ENCODE data around the gene LAMA3.

LAMA3 gene

DNA sequence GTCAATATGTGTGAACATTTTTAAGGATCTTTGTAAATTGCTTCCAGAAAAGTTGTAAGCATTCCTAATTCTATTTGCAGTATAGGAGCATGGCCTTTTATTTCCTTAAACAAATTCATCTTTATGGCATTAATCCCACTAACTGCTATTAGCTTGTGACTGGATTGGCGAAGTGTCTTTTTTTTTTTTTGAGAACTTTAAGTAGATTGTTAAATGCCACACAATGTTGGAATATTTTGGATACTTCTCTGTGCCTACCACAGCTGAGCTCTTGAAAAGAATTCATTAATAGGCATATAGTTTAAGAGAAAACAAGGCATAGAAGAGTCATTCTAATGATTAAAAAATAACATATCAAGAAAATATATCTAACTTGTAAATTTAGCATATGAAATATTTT is 129.7 kb downstream of the LAMA3 start:
- no peaks in the 10 kb centered on the region for H3K9me3 Mint-ChIP-seq
- no peak overlapping the region for H3K27ac Mint-ChIP-seq
- TF ChIP-seq, protein P1, sequence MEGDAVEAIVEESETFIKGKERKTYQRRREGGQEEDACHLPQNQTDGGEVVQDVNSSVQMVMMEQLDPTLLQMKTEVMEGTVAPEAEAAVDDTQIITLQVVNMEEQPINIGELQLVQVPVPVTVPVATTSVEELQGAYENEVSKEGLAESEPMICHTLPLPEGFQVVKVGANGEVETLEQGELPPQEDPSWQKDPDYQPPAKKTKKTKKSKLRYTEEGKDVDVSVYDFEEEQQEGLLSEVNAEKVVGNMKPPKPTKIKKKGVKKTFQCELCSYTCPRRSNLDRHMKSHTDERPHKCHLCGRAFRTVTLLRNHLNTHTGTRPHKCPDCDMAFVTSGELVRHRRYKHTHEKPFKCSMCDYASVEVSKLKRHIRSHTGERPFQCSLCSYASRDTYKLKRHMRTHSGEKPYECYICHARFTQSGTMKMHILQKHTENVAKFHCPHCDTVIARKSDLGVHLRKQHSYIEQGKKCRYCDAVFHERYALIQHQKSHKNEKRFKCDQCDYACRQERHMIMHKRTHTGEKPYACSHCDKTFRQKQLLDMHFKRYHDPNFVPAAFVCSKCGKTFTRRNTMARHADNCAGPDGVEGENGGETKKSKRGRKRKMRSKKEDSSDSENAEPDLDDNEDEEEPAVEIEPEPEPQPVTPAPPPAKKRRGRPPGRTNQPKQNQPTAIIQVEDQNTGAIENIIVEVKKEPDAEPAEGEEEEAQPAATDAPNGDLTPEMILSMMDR (IDR thresholded peaks at IDR 0.05): no peak

DNA sequence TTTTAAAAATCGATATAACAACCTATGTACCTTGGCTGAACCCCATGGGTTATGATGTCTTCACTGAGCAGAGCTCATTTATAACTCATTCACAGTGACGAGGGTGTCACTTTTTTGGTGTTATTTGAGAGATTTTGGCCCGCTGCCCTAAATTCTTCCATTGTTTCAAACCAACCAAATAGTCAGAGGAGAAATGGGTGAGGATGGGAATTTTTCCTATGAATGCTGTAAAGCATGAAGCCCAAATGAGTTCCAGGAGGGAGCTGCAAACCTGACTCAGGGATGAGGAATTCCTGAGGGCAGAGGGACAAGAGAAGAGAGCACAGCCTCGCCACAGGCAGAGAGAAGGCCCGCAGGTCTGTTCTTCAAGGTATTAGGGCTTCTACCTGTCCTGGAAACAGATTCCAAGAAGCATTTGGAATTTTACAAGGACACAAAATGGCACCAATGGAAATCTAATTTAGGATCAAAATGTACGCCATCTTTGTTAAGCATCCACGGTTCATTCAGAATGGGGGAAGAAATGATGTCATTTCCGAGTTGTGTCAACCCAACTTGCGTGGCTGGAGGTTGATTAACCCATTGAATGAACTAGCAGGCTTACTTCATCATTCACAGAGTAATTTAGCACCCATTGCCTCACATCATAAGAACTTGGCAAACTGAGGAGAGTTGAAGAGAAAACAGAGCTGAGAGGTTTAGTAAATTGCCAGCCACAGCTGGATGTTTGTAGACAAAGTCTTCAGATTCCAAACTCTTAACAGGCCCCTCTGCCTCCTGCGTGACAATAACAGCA is 133.5 kb downstream of the LAMA3 start:
- no peak for DNase-seq
- no peaks in the 10 kb centered on the region for H3K4me1 Mint-ChIP-seq
- H3K36me3 Mint-ChIP-seq (ENCODE audit: low read depth): no peaks in the 10 kb centered on the region
- H3K27me3 Mint-ChIP-seq (ENCODE audit: low read depth, poor library complexity): peaks cover 8% of the 10 kb centered on the region
- H3K4me3 Mint-ChIP-seq: no peak overlapping the region
- H3K9me3 Mint-ChIP-seq: no peaks in the 10 kb centered on the region
- H3K27ac Mint-ChIP-seq: no peak overlapping the region
- TF ChIP-seq, protein P1 (IDR thresholded peaks at IDR 0.05): no peak

More for the DNA sequence above, 129.7 kb downstream of the LAMA3 start:
- H3K36me3 Mint-ChIP-seq (ENCODE audit: low read depth): no peaks in the 10 kb centered on the region
- no peaks in the 10 kb centered on the region for H3K4me1 Mint-ChIP-seq
- peaks cover 8% of the 10 kb centered on the region for H3K27me3 Mint-ChIP-seq (ENCODE audit: low read depth, poor library complexity)
- H3K4me3 Mint-ChIP-seq: no peak overlapping the region
- DNase-seq: no peak

DNA sequence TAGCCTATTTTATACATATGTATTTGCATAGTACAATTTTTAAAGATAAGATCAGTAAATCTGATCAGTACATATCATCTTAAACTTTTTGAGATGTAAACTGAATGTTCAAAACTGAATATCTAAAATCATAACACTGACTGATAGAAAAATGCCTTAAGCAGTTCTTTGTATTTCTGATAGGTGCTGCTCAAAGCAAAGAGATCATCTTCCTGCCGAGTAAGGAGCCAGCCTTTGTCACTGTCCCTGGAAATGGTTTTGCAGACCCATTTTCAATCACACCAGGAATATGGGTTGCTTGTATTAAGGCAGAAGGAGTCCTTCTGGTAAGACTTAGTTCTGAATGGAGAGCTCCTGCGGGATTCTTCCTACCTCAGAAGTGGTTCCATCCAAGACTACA is 135.0 kb downstream of the LAMA3 start:
- Mint-ChIP-seq H3K27me3 (ENCODE audit: low read depth, poor library complexity) (peaks cover 8% of the 10 kb centered on the region), H3K4me1 (no peaks in the 10 kb centered on the region), H3K4me3 (no peak overlapping the region), H3K27ac (no peak overlapping the region), H3K9me3 (no peaks in the 10 kb centered on the region), H3K36me3 (ENCODE audit: low read depth) (no peaks in the 10 kb centered on the region)
- DNase-seq: no peak
- TF ChIP-seq, protein P1 (IDR thresholded peaks at IDR 0.05): no peak

DNA sequence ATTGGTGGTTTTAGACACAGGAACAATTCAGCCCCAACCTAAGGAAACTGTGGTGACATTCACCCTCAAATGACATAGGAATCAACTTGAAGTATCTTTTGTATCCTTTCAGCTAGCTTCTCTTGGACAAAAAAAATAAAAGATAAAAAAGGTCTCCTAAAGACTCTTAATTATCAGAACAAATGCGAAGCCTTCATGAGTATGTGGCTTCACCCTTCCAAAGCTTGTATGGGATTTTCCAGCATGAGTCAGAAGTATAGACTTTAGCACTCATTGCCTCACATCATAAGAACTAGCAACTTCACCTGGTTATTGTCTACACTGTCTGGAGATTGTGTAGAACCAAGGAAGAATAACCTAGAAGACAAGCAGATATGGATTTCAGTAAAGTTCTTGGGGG is 135.4 kb downstream of the LAMA3 start:
- H3K27me3 Mint-ChIP-seq (ENCODE audit: low read depth, poor library complexity): peaks cover 5% of the 10 kb centered on the region
- no peaks in the 10 kb centered on the region for H3K4me1 Mint-ChIP-seq
- H3K27ac Mint-ChIP-seq: no peak overlapping the region
- TF ChIP-seq, protein P1 (IDR thresholded peaks at IDR 0.05): no peak
- no peaks in the 10 kb centered on the region for H3K9me3 Mint-ChIP-seq
- H3K36me3 Mint-ChIP-seq (ENCODE audit: low read depth): no peaks in the 10 kb centered on the region
- no peak overlapping the region for H3K4me3 Mint-ChIP-seq
- DNase-seq: no peak

DNA sequence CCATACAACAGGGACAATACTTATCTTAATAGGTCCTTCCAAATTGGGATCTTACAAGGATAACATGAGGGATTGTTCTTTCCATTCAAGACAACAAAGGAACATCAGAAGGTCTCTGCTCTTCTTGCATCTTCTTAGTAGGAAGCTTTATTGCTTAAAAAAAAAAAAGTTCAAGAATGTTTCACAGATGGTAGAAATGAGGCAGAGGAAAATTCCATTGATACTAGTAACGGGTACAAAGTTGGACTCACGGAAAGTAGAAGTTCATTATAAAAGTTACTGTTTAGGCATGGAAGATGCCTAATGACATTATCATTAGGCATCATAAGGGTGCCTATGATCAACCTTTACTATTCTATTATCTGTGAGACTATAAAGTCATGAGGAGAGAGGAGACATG is 136.2 kb downstream of the LAMA3 start:
- Mint-ChIP-seq H3K36me3 (ENCODE audit: low read depth) (no peaks in the 10 kb centered on the region), H3K27me3 (ENCODE audit: low read depth, poor library complexity) (peaks cover 4% of the 10 kb centered on the region), H3K27ac (no peak overlapping the region), H3K4me1 (no peaks in the 10 kb centered on the region), H3K9me3 (no peaks in the 10 kb centered on the region), H3K4me3 (no peak overlapping the region)
- no peak for DNase-seq
- TF ChIP-seq, protein P1 (IDR thresholded peaks at IDR 0.05): no peak

DNA sequence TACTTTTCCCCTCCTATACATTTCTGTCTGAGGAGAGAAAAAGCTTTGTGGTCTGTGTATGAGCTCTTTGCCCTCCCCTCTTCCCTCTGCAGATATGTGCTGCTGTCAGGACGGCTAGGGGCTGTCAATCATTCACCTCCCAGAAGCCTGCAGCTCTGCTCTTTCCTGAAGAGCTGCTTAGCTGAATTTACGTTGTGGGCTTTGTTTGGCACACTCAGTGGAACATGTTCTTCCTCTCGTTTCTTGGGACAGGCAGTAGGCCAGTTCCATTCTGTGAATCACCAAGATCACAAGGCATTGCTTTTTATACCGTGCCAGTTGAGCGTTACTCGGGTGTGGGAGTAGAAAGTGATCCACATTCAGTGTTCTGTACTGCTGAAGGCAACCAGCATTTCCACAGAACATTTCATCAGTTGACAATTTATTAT is 136.7 kb downstream of the LAMA3 start:
- DNase-seq: no peak
- Mint-ChIP-seq H3K36me3 (ENCODE audit: low read depth) (no peaks in the 10 kb centered on the region), H3K27me3 (ENCODE audit: low read depth, poor library complexity) (no peaks in the 10 kb centered on the region), H3K4me1 (no peaks in the 10 kb centered on the region), H3K27ac (no peak overlapping the region), H3K4me3 (no peak overlapping the region), H3K9me3 (no peaks in the 10 kb centered on the region)
- TF ChIP-seq, protein P1 (IDR thresholded peaks at IDR 0.05): no peak
